HepG2 (cell line): ENCODE measurements around the gene KCNQ5. TPM values are rescaled to one million over a fixed set of nuclear protein-coding genes. Genes with fewer than 3 reads are reported as not detected.

Experiments
- ATAC-seq: fragments of 200-7000 bp; cut with Tn5 transposase; 3 replicates; pipeline ENCODE4 v1.9.1; 2020; ENCODE audit warnings: mild to moderate bottlenecking, moderate library complexity
- BruUV-seq: library from RNA; stranded (reverse); fragments of 400-500 nt; replicated peaks from 2 replicates; lab custom pipeline; 2021; lab: Mats Ljungman, UMichigan
- CTCF ChIA-PET: fragments of 300-600 bp; formaldehyde crosslinking; extraction: SDS; loops from one replicate; lab custom pipeline; 2021; ENCODE audit warnings: low total read pairs, inconsistent platforms, low intra/inter-chr PET ratio; lab: Yijun Ruan, JAX
- POLR2A ChIA-PET: fragments of 350-600 bp; sonication (Branson Sonifier 250); formaldehyde crosslinking; loops from one replicate; lab custom pipeline; 2020; ENCODE audit warnings: antibody characterized with exemption, inconsistent platforms; lab: Yijun Ruan, JAX
- DNase-seq: peaks from one replicate; pipeline ENCODE4 v3.0.0-alpha.2; 2015; ENCODE audit warnings: low spot score
- FAIRE-seq: peaks from 3 replicates; lab custom pipeline; 2011; peaks lifted over from hg19 to GRCh38; lab: Jason Lieb, UNC
- H2AFZ ChIP-seq: one replicate; pipeline ENCODE4 v1.6.1; 2011; ENCODE audit warnings: low read length, inconsistent platforms
- H3K27ac ChIP-seq: fragments of 300-600 bp; 3 replicates; pipeline ENCODE4 v1.8.0; 2011; ENCODE audit warnings: mixed run types, mild to moderate bottlenecking, mixed read lengths, low read length, inconsistent platforms; ENCODE audit not compliant: insufficient read depth; ENCODE audit errors: extremely low read length
- H3K27me3 ChIP-seq, 2 experiments: fragments of 200-600 bp in 1 of 2; 2 replicates in 1 of 2; 3 replicates in 1 of 2; pipeline versions ENCODE4 v1.6.0 to v1.8.0; 2011; ENCODE audit warnings: low read length in 2 of 2, mild to moderate bottlenecking in 2 of 2, moderate library complexity in 2 of 2, inconsistent platforms in 1 of 2; ENCODE audit not compliant: insufficient read depth in 2 of 2, control insufficient read depth in 1 of 2
- H3K36me3 ChIP-seq, 2 experiments: fragments of 200-600 bp in 1 of 2; replicated peaks in 1 of 2; 2 replicates in 1 of 2; 3 replicates in 1 of 2; pipeline versions ENCODE4 v1.5.1 to v1.8.0; 2011; ENCODE audit warnings: low read length in 2 of 2, inconsistent platforms in 1 of 2; ENCODE audit not compliant: insufficient read depth in 2 of 2, control insufficient read depth in 1 of 2
- H3K4me1 ChIP-seq: 2 replicates; pipeline ENCODE4 v1.5.1; 2012; ENCODE audit warnings: low read length, inconsistent platforms; ENCODE audit not compliant: insufficient read depth
- H3K4me2 ChIP-seq: 2 replicates; pipeline ENCODE4 v1.6.0; 2011; ENCODE audit warnings: low read depth, low read length, inconsistent platforms
- H3K4me3 ChIP-seq, 3 experiments: fragments of 200-600 bp in 1 of 3; sonication (generic), shearing (Covaris generic) in 1 of 3; replicated peaks in 1 of 3; 2 replicates each; pipeline ENCODE4 v1.5.1; 2011 to 2016; ENCODE audit warnings: low read length in 3 of 3, inconsistent platforms in 2 of 3, low read depth in 2 of 3, mild to moderate bottlenecking in 2 of 3, control low read depth in 1 of 3, mixed read lengths in 1 of 3; ENCODE audit not compliant: insufficient read depth in 1 of 3
- H3K79me2 ChIP-seq: one replicate; pipeline ENCODE4 v1.6.1; 2011; ENCODE audit warnings: low read length, inconsistent platforms; ENCODE audit not compliant: insufficient read depth
- H3K9ac ChIP-seq: 2 replicates; pipeline ENCODE4 v1.6.0; 2011; ENCODE audit warnings: mild to moderate bottlenecking, low read depth, low read length, inconsistent platforms; ENCODE audit not compliant: insufficient read depth
- H3K9me3 ChIP-seq: 2 replicates; pipeline ENCODE4 v1.5.1; 2012; ENCODE audit warnings: mild to moderate bottlenecking, low read length
- H4K20me1 ChIP-seq: 2 replicates; pipeline ENCODE4 v1.6.0; 2011; ENCODE audit warnings: inconsistent platforms, mild to moderate bottlenecking, low read length, moderate library complexity; ENCODE audit not compliant: insufficient read depth
- ARID4A ChIP-seq: sonication (generic); formaldehyde crosslinking; IDR thresholded peaks from 2 replicates; pipeline ENCODE4 v1.5.0; 2020; ENCODE audit warnings: mild to moderate bottlenecking, missing genetic modification reagents, borderline replicate concordance
- ARNTL ChIP-seq: sonication (generic); formaldehyde crosslinking; IDR thresholded peaks from 2 replicates; pipeline ENCODE4 v1.4.0; 2020; ENCODE audit warnings: mild to moderate bottlenecking, missing genetic modification reagents
- FOXA3 ChIP-seq: IDR thresholded peaks from 2 replicates; pipeline ENCODE4 v1.6.1; 2016; ENCODE audit warnings: missing genetic modification reagents, missing compliant biosample characterization
- MZF1 ChIP-seq: sonication (generic); formaldehyde crosslinking; IDR thresholded peaks from 2 replicates; pipeline ENCODE4 v1.8.1; 2023; ENCODE audit warnings: mild to moderate bottlenecking, missing genetic modification reagents, borderline replicate concordance
- ONECUT2 ChIP-seq: sonication (generic); formaldehyde crosslinking; IDR thresholded peaks from 2 replicates; pipeline ENCODE4 v1.4.0; 2020; ENCODE audit warnings: missing genetic modification reagents
- RARG ChIP-seq: sonication (generic); formaldehyde crosslinking; IDR thresholded peaks from 2 replicates; pipeline ENCODE4 v1.4.0; 2020; ENCODE audit warnings: low read depth, mild to moderate bottlenecking, missing genetic modification reagents
- SKIL ChIP-seq: sonication (generic); formaldehyde crosslinking; IDR thresholded peaks from 2 replicates; pipeline ENCODE4 v1.8.0; 2022; ENCODE audit warnings: missing genetic modification reagents, mild to moderate bottlenecking, moderate library complexity, borderline replicate concordance
- SRSF1 ChIP-seq: fragments of 200-400 bp; formaldehyde crosslinking; optimal IDR thresholded peaks from 2 replicates; pipeline ENCODE3; 2017; ENCODE audit warnings: mild to moderate bottlenecking, low read depth, low read length, moderate library complexity
- ZNF296 ChIP-seq: sonication (generic); formaldehyde crosslinking; conservative IDR thresholded peaks from 2 replicates; pipeline ENCODE4 v1.5.0; 2020; ENCODE audit warnings: mild to moderate bottlenecking, missing genetic modification reagents
- ZNF331 ChIP-seq: sonication (generic); formaldehyde crosslinking; IDR thresholded peaks from 2 replicates; pipeline ENCODE4 v1.4.0; 2020; ENCODE audit warnings: missing genetic modification reagents
- ZNF557 ChIP-seq: sonication (generic); formaldehyde crosslinking; IDR thresholded peaks from 2 replicates; pipeline ENCODE4 v1.4.0; 2020; ENCODE audit warnings: missing genetic modification reagents
- ZNF83 ChIP-seq: sonication (generic); formaldehyde crosslinking; IDR thresholded peaks from 2 replicates; pipeline ENCODE4 v1.4.0; 2020; ENCODE audit warnings: missing genetic modification reagents, mild to moderate bottlenecking, borderline replicate concordance
- ZNF879 ChIP-seq: sonication (generic); formaldehyde crosslinking; IDR thresholded peaks from 2 replicates; pipeline ENCODE4 v1.8.1; 2023; ENCODE audit warnings: missing genetic modification reagents
- WGBS: methylation state at CpG from one replicate; pipeline ENCODE4 v1.1.6; 2017; ENCODE audit warnings: low lambda C conversion rate; 5-methylcytosine and 5-hydroxymethylcytosine counted together
- in situ Hi-C: cut with HindIII; loops from 2 replicates; pipeline ENCODE4 v1.10.0; 2017; ENCODE audit warnings: low pct_unique_long_range_greater_than_20kb; ENCODE audit not compliant: extremely low pct_ligation_motif_present
- intact Hi-C: fragments of 100-400 bp; cut with micrococcal nuclease; formaldehyde crosslinking; loops from one replicate; pipeline ENCODE4 v1.10.0; 2022; ENCODE audit not compliant: unreplicated experiment
- polyA plus RNA-seq, 8 experiments: library from polyadenylated mRNA; depleted of rRNA in 3 of 8; stranded (reverse) in 7 of 8; unstranded in 1 of 8; fragments of >200 nt; fragmentation: Illumina TruSeq in 4 of 8; extraction: Trizol in 4 of 8; gene quantifications; 2 replicates each; pipeline versions ENCODE4 v1.2.1 to v1.2.3, GENCODE V29; 2011 to 2016; ENCODE audit warnings: low read depth in 4 of 8, missing spikeins in 1 of 8, mixed read lengths in 1 of 8; ENCODE audit not compliant: insufficient read depth in 1 of 8
- total RNA-seq, 5 experiments: library from RNA; depleted of rRNA; stranded (reverse); fragments of >200 nt; fragmentation: Illumina TruSeq; extraction: Trizol; gene quantifications; 2 replicates each; pipeline ENCODE4 v1.2.3, GENCODE V29; 2016; ENCODE audit warnings: low read depth in 1 of 5
- TF ChIP-seq, protein P1 (sequence below): sonication (generic); formaldehyde crosslinking; IDR thresholded peaks from 2 replicates; pipeline ENCODE4 v1.5.0; 2020; ENCODE audit warnings: missing genetic modification reagents, mild to moderate bottlenecking, borderline replicate concordance
- TF ChIP-seq, protein P2 (sequence below): sonication (generic); formaldehyde crosslinking; IDR thresholded peaks from 2 replicates; pipeline ENCODE4 v1.4.0; 2020; ENCODE audit warnings: missing genetic modification reagents

KCNQ5 gene
- total and polyA plus RNA-seq, 2 of the 13 experiments (the other 11 are each of a cell fraction or from before 2014, with no cell fraction given) = 0.04 TPM; not detected in 1

GRCh38 chr6:72661411-72661810 lies 39.5 kb downstream of the KCNQ5 start:
- DNase-seq (no peak), FAIRE-seq (no peak), ATAC-seq (no peak)
- H3K9me3 ChIP-seq = no peaks in the 10 kb centered on the region
- H3K4me3 ChIP-seq = no peak overlapping the region
- no peak overlapping the region for H2AFZ ChIP-seq
- BruUV-seq = no TSS peak
- H3K27ac ChIP-seq = no peak overlapping the region
- H4K20me1 ChIP-seq = no peaks in the 10 kb centered on the region
- H3K4me1 ChIP-seq = no peaks in the 10 kb centered on the region
- no peak overlapping the region for H3K4me2 ChIP-seq
- no peaks in the 10 kb centered on the region for H3K36me3 ChIP-seq
- 0% methylated on average over 1 of the region's 1 CpG for WGBS
- POLR2A ChIA-PET = no interaction called here
- H3K79me2 ChIP-seq = no peaks in the 10 kb centered on the region
- TF ChIP-seq SRSF1 = no peak
- no peak for TF ChIP-seq ZNF331 (CRISPR knock-in tag)
- TF ChIP-seq RARG (CRISPR knock-in tag) = no peak
- TF ChIP-seq ARID4A (CRISPR knock-in tag) = no peak
- TF ChIP-seq SKIL (CRISPR knock-in tag) = no peak
- no peak for TF ChIP-seq ZNF879
- TF ChIP-seq ONECUT2 (CRISPR knock-in tag) = no peak
- TF ChIP-seq MZF1 (CRISPR knock-in tag) = no peak
- no peak for TF ChIP-seq ARNTL (CRISPR knock-in tag)
- no peak for TF ChIP-seq ZNF83 (CRISPR knock-in tag)
- TF ChIP-seq, protein P1, sequence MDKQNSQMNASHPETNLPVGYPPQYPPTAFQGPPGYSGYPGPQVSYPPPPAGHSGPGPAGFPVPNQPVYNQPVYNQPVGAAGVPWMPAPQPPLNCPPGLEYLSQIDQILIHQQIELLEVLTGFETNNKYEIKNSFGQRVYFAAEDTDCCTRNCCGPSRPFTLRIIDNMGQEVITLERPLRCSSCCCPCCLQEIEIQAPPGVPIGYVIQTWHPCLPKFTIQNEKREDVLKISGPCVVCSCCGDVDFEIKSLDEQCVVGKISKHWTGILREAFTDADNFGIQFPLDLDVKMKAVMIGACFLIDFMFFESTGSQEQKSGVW (CRISPR knock-in tag) = no peak
- TF ChIP-seq ZNF296 = no peak
- TF ChIP-seq, protein P2, sequence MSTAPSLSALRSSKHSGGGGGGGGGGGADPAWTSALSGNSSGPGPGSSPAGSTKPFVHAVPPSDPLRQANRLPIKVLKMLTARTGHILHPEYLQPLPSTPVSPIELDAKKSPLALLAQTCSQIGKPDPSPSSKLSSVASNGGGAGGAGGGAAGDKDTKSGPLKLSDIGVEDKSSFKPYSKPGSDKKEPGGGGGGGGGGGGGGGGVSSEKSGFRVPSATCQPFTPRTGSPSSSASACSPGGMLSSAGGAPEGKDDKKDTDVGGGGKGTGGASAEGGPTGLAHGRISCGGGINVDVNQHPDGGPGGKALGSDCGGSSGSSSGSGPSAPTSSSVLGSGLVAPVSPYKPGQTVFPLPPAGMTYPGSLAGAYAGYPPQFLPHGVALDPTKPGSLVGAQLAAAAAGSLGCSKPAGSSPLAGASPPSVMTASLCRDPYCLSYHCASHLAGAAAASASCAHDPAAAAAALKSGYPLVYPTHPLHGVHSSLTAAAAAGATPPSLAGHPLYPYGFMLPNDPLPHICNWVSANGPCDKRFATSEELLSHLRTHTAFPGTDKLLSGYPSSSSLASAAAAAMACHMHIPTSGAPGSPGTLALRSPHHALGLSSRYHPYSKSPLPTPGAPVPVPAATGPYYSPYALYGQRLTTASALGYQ (CRISPR knock-in tag) = no peak
- TF ChIP-seq ZNF557 = no peak
- no peak for TF ChIP-seq FOXA3 (CRISPR knock-in tag)
- TF ChIP-seq, all 625 proteins: peak for 0
- Histone ChIP-seq H3K9ac (no peak overlapping the region), H3K27me3 (no peaks in the 10 kb centered on the region)
- CTCF ChIA-PET = no interaction called here
- in situ Hi-C loops (no loop called here), intact Hi-C loops (no loop called here)
